Measurements from ENCODE around the gene CISTR.

The CISTR gene

DNA sequence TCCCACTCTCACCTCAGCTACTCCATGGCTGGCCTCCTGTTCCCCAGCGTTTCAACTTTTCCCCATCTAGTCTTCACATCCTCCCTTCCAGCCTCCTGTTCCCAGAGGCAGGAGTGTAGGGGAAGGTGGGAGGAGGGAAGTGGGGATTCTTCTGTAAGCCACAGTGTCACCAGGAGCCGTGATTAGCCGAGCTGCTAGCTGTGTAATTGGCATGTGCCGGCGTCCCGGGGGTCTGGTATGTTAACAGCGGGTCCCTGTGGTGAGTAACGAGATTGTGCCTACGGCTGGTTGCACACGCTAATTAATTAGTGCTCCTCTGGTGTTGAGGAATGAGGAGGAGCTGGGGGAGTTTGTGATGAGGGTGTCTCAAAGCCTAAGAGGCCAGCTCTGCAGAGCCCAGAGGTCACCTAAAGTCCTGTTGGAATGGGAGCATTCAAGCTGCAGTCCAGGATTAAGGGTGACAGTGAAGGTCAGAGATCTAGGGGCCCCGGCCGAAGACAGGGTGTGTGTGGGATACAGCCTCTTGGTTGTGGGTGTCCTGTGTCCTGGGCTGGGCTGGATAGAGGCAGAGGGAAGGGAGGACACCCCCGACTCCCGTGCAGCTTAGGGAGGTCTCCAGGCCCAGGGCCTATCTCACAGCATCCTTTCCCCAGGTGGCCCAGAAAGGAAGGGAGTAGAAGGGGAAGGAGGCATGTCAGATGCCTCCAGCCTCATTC lies 14.5 kb downstream of the CISTR start:
- TF ChIP-seq, protein P1, sequence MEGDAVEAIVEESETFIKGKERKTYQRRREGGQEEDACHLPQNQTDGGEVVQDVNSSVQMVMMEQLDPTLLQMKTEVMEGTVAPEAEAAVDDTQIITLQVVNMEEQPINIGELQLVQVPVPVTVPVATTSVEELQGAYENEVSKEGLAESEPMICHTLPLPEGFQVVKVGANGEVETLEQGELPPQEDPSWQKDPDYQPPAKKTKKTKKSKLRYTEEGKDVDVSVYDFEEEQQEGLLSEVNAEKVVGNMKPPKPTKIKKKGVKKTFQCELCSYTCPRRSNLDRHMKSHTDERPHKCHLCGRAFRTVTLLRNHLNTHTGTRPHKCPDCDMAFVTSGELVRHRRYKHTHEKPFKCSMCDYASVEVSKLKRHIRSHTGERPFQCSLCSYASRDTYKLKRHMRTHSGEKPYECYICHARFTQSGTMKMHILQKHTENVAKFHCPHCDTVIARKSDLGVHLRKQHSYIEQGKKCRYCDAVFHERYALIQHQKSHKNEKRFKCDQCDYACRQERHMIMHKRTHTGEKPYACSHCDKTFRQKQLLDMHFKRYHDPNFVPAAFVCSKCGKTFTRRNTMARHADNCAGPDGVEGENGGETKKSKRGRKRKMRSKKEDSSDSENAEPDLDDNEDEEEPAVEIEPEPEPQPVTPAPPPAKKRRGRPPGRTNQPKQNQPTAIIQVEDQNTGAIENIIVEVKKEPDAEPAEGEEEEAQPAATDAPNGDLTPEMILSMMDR (IDR thresholded peaks at IDR 0.05; ENCODE audit: low read depth, low read length, poor library complexity, severe bottlenecking) = no peak
- TF ChIP-seq EZH2phosphoT487 (IDR thresholded peaks at IDR 0.05; ENCODE audit: borderline replicate concordance, low read length) = no peak
- H3K9me2 ChIP-seq (replicated peaks; ENCODE audit: control insufficient read depth, low read length) = no peaks in the 10 kb centered on the region
- H3K79me2 ChIP-seq (ENCODE audit: control insufficient read depth, low read length) = no peaks in the 10 kb centered on the region
- H3K27me3 ChIP-seq (ENCODE audit: control insufficient read depth, low read length) = peaks cover 42% of the 10 kb centered on the region
- H3K36me3 ChIP-seq (ENCODE audit: control insufficient read depth, low read length) = no peaks in the 10 kb centered on the region
- H3K4me2 ChIP-seq (ENCODE audit: low read length) = no peak overlapping the region
- H3K9me3 ChIP-seq (ENCODE audit: control insufficient read depth, insufficient read depth, low read length) = no peaks in the 10 kb centered on the region
- peaks cover 4% of the 10 kb centered on the region; the same call in 1 of the 2 replicates for H3F3A ChIP-seq (ENCODE audit: control insufficient read depth, insufficient read depth)
- no peak overlapping the region for H3K27ac ChIP-seq (ENCODE audit: low read depth, low read length)
- H3K4me3 ChIP-seq (ENCODE audit: low read length) = no peak overlapping the region
- H4K20me1 ChIP-seq (ENCODE audit: control insufficient read depth, insufficient read depth, low read depth, low read length) = no peaks in the 10 kb centered on the region
- H3K4me1 ChIP-seq (ENCODE audit: control insufficient read depth, low read length) = peaks cover 15% of the 10 kb centered on the region

DNA sequence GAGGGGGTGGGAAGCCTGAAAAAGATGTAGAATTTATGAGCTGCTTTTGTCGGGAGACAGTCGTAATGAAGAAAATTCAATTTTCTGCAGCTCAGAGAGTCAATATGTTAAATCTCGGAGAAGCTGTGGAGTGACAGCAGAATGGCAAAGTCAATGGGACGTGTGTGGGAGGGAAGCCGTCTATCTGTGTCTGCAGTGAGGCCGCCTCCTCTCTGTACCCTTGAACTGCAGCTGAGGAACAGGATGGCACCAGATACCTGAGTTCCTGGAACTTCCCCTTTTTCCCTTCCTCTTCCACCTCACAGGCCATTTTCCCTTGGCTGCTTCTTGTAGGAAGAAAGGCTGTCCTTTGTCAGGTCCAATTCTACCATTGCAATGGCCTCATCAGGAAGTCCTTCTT lies 15.2 kb downstream of the CISTR start:
- no peaks in the 10 kb centered on the region for H3K79me2 ChIP-seq (ENCODE audit: control insufficient read depth, low read length)
- TF ChIP-seq, protein P1 (IDR thresholded peaks at IDR 0.05; ENCODE audit: low read depth, low read length, poor library complexity, severe bottlenecking) = no peak
- TF ChIP-seq EZH2phosphoT487 (IDR thresholded peaks at IDR 0.05; ENCODE audit: borderline replicate concordance, low read length) = no peak
- no peaks in the 10 kb centered on the region for H4K20me1 ChIP-seq (ENCODE audit: control insufficient read depth, insufficient read depth, low read depth, low read length)
- H3K4me3 ChIP-seq (ENCODE audit: low read length) = no peak overlapping the region
- peaks cover 15% of the 10 kb centered on the region for H3K4me1 ChIP-seq (ENCODE audit: control insufficient read depth, low read length)
- H3K9me3 ChIP-seq (ENCODE audit: control insufficient read depth, insufficient read depth, low read length) = no peaks in the 10 kb centered on the region
- peaks cover 42% of the 10 kb centered on the region for H3K27me3 ChIP-seq (ENCODE audit: control insufficient read depth, low read length)
- no peaks in the 10 kb centered on the region for H3K9me2 ChIP-seq (replicated peaks; ENCODE audit: control insufficient read depth, low read length)
- H3K27ac ChIP-seq (ENCODE audit: low read depth, low read length) = no peak overlapping the region
- peaks cover 4% of the 10 kb centered on the region; the same call in 1 of the 2 replicates for H3F3A ChIP-seq (ENCODE audit: control insufficient read depth, insufficient read depth)
- H3K4me2 ChIP-seq (ENCODE audit: low read length) = no peak overlapping the region
- H3K36me3 ChIP-seq (ENCODE audit: control insufficient read depth, low read length) = no peaks in the 10 kb centered on the region

DNA sequence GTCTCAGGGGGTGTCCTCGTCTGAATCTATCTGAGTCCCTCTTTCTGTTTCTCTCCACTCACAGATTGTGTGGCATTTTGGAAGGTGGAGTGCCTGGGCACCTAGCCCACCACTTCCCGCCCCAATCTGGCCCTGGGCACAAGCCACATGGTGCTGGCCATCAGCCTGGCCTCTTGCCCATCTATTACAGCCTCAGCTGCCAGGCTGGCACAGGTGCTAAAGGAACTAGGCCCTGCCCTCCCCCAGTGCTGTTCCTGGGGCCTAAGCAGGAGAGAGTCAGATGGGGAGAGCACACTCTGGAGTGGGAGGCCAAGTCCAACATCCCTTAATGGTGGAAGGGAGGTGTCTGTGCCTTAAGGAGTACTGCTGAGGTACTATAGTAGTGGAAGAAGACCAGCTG lies 16.2 kb downstream of the CISTR start:
- H3K9me2 ChIP-seq (replicated peaks; ENCODE audit: control insufficient read depth, low read length) = no peaks in the 10 kb centered on the region
- TF ChIP-seq EZH2phosphoT487 (IDR thresholded peaks at IDR 0.05; ENCODE audit: borderline replicate concordance, low read length) = no peak
- TF ChIP-seq, protein P1 (IDR thresholded peaks at IDR 0.05; ENCODE audit: low read depth, low read length, poor library complexity, severe bottlenecking) = no peak
- H3K4me3 ChIP-seq (ENCODE audit: low read length) = no peak overlapping the region
- no peaks in the 10 kb centered on the region for H3K36me3 ChIP-seq (ENCODE audit: control insufficient read depth, low read length)
- H3F3A ChIP-seq (ENCODE audit: control insufficient read depth, insufficient read depth) = peaks cover 4% of the 10 kb centered on the region; the same call in 1 of the 2 replicates
- no peaks in the 10 kb centered on the region for H3K79me2 ChIP-seq (ENCODE audit: control insufficient read depth, low read length)
- H3K27me3 ChIP-seq (ENCODE audit: control insufficient read depth, low read length) = peaks cover 42% of the 10 kb centered on the region
- H4K20me1 ChIP-seq (ENCODE audit: control insufficient read depth, insufficient read depth, low read depth, low read length) = no peaks in the 10 kb centered on the region
- H3K4me2 ChIP-seq (ENCODE audit: low read length) = no peak overlapping the region
- H3K9me3 ChIP-seq (ENCODE audit: control insufficient read depth, insufficient read depth, low read length) = no peaks in the 10 kb centered on the region
- H3K27ac ChIP-seq (ENCODE audit: low read depth, low read length) = no peak overlapping the region
- H3K4me1 ChIP-seq (ENCODE audit: control insufficient read depth, low read length) = peaks cover 15% of the 10 kb centered on the region

All from DOHH2 (cell line).